ENCODE results near the gene CDH13.

CDH13 gene

DNA sequence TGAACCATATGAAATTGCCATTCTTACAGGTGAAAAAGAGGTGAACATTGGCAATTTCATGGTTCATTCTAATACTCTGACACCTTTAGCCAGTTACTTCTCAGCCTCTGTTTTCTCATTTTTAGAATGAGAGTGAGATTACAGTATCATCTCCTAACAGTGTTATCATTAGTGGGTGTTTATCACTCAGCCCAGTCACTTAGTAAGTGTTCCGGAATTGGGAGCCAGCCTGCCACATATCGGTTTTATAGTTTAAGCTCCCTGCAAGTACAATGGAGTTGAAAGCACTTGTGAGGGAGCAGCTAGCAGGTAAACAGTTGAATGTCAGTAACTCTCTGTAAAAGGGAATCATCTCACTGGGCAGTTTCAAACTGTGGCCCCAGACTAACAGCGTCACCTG, 597.9 kb downstream of the CDH13 start:
- no peak overlapping the region for H3K4me3 ChIP-seq (ENCODE audit: low read length)
- TF ChIP-seq, protein P1, sequence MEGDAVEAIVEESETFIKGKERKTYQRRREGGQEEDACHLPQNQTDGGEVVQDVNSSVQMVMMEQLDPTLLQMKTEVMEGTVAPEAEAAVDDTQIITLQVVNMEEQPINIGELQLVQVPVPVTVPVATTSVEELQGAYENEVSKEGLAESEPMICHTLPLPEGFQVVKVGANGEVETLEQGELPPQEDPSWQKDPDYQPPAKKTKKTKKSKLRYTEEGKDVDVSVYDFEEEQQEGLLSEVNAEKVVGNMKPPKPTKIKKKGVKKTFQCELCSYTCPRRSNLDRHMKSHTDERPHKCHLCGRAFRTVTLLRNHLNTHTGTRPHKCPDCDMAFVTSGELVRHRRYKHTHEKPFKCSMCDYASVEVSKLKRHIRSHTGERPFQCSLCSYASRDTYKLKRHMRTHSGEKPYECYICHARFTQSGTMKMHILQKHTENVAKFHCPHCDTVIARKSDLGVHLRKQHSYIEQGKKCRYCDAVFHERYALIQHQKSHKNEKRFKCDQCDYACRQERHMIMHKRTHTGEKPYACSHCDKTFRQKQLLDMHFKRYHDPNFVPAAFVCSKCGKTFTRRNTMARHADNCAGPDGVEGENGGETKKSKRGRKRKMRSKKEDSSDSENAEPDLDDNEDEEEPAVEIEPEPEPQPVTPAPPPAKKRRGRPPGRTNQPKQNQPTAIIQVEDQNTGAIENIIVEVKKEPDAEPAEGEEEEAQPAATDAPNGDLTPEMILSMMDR (conservative IDR thresholded peaks at IDR 0.05; ENCODE audit: low read length), result no peak
- DNase-seq (ENCODE audit: low read depth), result no peak

DNA sequence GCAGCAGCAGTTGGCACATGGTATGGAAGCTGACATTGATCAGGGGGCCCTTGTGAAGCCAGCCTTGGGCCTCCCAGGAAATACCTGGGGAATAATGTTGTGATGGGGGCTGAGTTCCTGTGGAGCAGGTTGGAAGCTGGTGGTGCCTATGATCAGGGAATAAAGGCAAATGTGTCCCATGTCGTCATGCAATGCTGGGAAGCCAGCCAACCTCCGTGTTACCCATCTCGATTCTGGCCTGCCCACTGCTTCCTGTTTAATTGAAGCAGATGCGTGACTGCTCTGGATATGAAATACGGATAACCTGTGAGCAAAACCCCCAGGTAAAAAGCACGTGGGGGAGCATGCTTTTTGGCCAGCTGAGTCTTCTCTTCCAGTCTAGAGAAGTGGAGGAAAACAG, 600.6 kb downstream of the CDH13 start:
- TF ChIP-seq, protein P1 (conservative IDR thresholded peaks at IDR 0.05; ENCODE audit: low read length), result no peak
- no peak overlapping the region for H3K4me3 ChIP-seq (ENCODE audit: low read length)
- DNase-seq (ENCODE audit: low read depth), result no peak

DNA sequence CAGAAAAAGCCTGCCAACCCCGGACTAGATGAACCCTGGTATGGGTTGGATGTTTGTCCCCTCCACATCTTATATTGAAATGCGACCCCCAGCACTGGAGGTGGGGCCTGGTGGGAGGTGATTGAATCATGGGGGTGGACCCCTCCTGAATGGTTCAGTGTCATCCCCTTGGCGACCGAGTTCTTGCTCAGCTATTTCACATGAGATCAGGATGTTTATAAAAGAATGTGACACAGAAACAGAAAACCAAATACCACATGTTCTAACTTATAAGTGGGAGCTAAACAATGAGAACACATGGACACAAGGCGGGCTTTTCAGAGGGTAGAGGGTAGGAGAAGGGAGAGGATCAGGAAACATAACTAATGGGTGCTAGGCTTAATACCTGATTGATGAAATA, 605.0 kb downstream of the CDH13 start:
- H3K4me3 ChIP-seq (ENCODE audit: low read length), result no peak overlapping the region
- peak; percentile 13 for DNase-seq (ENCODE audit: low read depth)
- TF ChIP-seq, protein P1 (conservative IDR thresholded peaks at IDR 0.05; ENCODE audit: low read length), result no peak

DNA sequence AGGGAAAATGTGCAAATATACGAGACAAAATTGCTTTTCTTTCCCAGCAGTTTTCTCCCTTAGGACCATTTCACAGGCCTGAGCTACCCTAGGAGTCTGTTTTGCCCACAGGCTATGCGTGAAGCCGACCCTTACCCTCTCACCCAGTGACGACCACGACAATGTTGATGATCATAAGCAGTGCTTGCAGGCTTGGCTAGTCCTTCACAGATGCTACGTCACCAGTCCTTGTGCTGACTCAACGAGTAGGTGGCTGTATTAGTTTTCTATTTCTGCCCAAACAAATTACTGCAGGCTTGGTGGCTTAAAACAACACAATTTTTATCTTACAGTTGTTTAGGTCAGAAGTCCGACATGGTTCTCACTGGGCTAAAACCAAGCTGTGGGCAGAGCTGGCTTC, 606.4 kb downstream of the CDH13 start:
- no peak for DNase-seq (ENCODE audit: low read depth)
- no peak overlapping the region for H3K4me3 ChIP-seq (ENCODE audit: low read length)
- TF ChIP-seq, protein P1 (conservative IDR thresholded peaks at IDR 0.05; ENCODE audit: low read length), result no peak

DNA sequence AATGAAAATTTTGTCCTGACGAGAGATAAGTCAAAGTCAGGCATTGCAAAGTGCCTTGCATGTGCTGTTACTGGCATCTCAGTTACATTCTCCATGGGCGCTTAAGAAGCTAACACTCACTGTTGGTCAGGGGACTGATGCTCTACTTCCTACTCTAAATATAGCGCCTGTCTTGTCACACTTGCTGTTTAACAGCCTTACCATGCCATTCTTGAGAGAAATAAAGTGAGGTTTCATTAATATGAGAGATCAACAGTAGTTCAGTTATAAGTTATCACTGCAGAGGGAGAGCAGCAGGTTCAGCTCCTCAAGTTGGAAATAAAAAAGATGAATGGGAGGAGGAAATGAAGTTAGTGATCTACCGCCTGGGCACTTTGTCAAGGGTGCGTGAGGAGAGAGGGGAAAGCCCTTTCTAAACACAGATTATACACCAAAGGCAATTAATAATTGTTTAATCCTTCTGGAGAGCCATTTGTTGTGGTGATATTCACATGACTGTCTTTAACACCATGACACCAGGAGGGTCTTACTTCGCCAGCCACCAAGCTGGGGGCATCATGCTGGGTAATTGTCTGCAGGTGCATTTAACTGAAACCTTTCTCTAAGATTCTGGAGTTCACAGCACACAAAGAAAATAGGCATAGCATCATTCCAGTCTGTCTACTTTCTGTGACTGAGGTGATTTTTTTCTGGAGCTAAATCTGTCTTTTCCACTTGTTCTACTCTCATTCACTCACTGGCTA, 612.4 kb downstream of the CDH13 start:
- no peak for DNase-seq (ENCODE audit: low read depth)
- TF ChIP-seq, protein P1 (conservative IDR thresholded peaks at IDR 0.05; ENCODE audit: low read length), result no peak
- no peak overlapping the region for H3K4me3 ChIP-seq (ENCODE audit: low read length)

DNA sequence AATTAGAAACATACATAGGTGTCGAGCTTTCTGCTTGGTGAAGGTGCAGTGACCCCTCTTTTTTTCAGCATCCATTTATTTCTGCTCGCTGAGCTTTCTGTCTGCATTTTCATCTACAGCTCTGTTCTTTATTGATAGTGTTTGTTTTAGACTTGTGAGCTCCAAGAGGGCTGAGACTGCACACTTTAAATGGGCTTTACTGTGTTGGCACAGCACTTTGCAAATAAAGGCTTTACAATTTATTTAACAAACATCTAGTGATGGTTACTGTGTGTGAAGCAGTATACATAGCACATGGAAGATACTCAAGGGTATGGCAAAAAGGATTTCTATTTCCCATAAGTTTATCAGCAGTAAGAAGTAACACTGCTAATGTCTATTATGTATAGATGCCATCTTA, 617.3 kb downstream of the CDH13 start:
- DNase-seq (ENCODE audit: low read depth), result no peak
- no peak overlapping the region for H3K4me3 ChIP-seq (ENCODE audit: low read length)
- TF ChIP-seq, protein P1 (conservative IDR thresholded peaks at IDR 0.05; ENCODE audit: low read length), result no peak

DNA sequence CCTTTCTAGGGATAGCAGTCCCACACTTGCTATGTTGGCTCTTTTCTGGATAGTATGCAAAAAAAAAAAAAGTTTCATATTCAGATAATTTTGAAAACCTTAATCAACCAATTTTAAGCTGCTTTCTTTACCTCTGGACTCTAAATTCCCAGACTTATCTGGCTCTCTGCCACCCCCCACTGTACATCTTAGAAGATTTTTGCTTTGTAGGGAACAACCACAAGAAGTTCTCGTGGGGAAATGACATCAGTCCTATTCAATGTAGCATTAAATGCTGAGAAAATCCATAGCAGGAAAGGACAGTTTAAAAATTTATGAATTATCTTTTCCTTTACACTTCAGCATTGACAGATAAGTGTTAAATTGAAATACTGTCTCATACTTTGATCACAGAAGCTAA, 618.3 kb downstream of the CDH13 start:
- DNase-seq (ENCODE audit: low read depth), result peak; percentile 23
- no peak overlapping the region for H3K4me3 ChIP-seq (ENCODE audit: low read length)
- TF ChIP-seq, protein P1 (conservative IDR thresholded peaks at IDR 0.05; ENCODE audit: low read length), result no peak
